Measurements from ENCODE around the gene AP2M1. TPM values are rescaled to one million over a fixed set of nuclear protein-coding genes. Genes with fewer than 3 reads are reported as not detected.
A peak's percentile ranks its signal among the peaks of the same experiment; 100 is the strongest.

The AP2M1 gene
- total RNA-seq, 1 donor from 2014 or later, result 168 TPM

DNA sequence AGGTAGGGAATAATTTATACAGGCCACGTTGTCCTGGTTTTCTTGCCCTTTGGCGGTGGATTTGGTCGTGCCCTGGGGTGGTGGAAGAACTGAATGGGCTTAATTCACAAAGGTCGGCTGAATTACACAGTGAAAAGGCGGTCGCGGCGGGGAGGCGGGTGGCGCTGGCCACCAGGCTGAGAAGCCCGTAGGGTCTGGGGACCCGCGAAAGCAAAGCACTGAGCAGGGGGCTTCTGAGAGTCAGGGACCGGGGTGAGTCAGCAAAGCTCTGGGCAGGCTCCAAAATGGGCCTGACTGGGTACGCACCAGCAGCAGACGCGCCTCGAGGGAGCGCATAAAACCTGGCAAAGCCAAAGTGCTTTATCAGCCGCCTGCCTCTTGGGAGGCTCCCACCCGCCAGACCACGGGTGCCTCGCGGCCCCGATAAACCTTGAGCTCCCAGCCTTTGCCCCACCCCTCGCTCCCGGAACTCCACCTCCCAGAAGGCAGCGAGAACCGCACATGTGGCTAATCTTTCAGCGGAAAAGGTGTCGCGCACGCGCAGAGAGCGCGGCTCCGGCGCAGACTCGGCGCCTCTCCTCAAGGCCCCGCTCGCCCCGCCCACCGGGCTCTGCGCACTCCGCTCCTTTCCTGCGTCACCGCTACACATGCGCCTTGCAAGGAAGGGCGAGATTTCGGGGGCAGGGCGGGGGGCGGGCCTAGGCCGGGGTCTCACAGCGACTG, 11.0 kb downstream of the AP2M1 start:
- Histone ChIP-seq H3K4me1 (ENCODE audit: control insufficient read depth in 3 of 3, insufficient read depth in 3 of 3, low read length in 3 of 3) (peaks cover 28 to 42% (median 29%) of the 10 kb centered on the region in 3 donors), H3K36me3 (ENCODE audit: control insufficient read depth in 3 of 3, insufficient read depth in 3 of 3, low read length in 3 of 3) (peaks cover 60 to 71% (median 71%) of the 10 kb centered on the region in 3 donors), H3K4me3 (ENCODE audit: low read length in 3 of 3) (peak overlapping the region; percentile 99 to 100 (median 100)), H3K9me3 (ENCODE audit: control insufficient read depth in 3 of 3, low read length in 3 of 3) (no peaks in the 10 kb centered on the region), H3K27ac (ENCODE audit: low read depth, low read length) (peak overlapping the region; percentile 89), H3K27me3 (ENCODE audit: control insufficient read depth in 3 of 3, insufficient read depth in 3 of 3, low read length in 3 of 3) (no peaks in the 10 kb centered on the region), H3K9ac (ENCODE audit: low read depth in 1 of 3, low read length in 3 of 3) (peak overlapping the region; percentile 91 to 99 (median 98))

DNA sequence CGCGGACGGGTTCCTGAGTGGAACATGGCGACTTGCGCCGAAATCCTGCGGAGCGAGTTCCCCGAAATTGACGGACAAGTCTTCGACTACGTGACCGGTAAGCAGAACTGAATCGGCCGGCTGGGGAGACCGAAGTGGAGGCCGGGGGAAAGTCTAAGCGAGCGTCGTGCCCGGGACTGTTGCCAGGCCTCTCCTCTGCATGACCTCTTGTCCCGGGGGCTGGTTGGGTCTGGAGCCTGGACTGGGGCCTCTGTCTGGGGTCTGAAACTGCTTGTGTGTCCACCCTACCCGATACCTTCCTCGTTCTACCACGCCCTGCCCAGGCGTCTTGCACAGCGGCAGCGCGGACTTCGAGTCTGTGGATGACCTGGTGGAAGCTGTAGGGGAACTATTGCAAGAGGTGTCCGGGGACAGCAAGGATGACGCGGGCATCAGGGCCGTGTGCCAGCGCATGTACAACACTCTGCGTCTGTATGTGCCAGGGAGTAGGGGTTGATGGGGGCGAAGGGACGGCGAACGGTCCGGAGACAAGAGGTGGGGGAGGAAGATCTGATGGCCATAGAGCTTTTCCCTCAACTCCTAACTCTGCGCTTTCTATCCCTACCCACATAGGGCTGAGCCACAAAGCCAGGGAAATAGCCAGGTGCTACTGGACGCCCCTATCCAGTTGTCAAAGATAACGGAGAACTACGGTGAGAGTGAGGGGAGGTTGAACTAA, 11.7 kb downstream of the AP2M1 start, which contains the start of gene ABCF3:
TSS of gene ABCF3 (plus strand) at position 16 of the 718 bp plus-strand sequence. CDS start at position 25, 9 bp downstream.
- Histone ChIP-seq H3K36me3 (ENCODE audit: control insufficient read depth in 3 of 3, insufficient read depth in 3 of 3, low read length in 3 of 3) (peaks cover 59 to 71% (median 71%) of the 10 kb centered on the region in 3 donors), H3K4me1 (ENCODE audit: control insufficient read depth in 3 of 3, insufficient read depth in 3 of 3, low read length in 3 of 3) (peaks cover 28 to 41% (median 29%) of the 10 kb centered on the region in 3 donors), H3K27me3 (ENCODE audit: control insufficient read depth in 3 of 3, insufficient read depth in 3 of 3, low read length in 3 of 3) (no peaks in the 10 kb centered on the region), H3K27ac (ENCODE audit: low read depth, low read length) (peak within 1 kb of the TSS; percentile 89), H3K4me3 (ENCODE audit: low read length in 3 of 3) (peak within 1 kb of the TSS; percentile 99 to 100 (median 100)), H3K9ac (ENCODE audit: low read depth in 1 of 3, low read length in 3 of 3) (peak within 1 kb of the TSS; percentile 91 to 99 (median 98)), H3K9me3 (ENCODE audit: control insufficient read depth in 3 of 3, low read length in 3 of 3) (no peaks in the 10 kb centered on the region)

DNA sequence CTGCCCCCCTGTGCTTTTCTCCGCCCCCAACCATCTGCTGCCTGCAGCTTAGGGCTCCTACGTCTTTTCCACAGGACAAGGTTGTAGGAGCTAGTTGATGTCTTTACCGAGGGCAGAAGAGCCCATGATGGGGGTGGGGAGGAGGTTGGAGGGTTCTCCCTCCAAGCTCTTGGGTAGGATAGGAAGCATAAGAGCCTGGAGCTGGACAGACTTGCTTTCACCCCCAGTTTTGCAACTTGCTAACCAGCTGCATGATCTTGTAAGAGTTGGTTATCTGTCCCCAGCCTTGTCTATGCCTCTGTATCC, 12.2 kb downstream of the AP2M1 start:
- Histone ChIP-seq H3K36me3 (ENCODE audit: control insufficient read depth in 3 of 3, insufficient read depth in 3 of 3, low read length in 3 of 3) (peaks cover 58 to 71% (median 71%) of the 10 kb centered on the region in 3 donors), H3K9me3 (ENCODE audit: control insufficient read depth in 3 of 3, low read length in 3 of 3) (no peaks in the 10 kb centered on the region), H3K27ac (ENCODE audit: low read depth, low read length) (peak overlapping the region; percentile 89), H3K27me3 (ENCODE audit: control insufficient read depth in 3 of 3, insufficient read depth in 3 of 3, low read length in 3 of 3) (no peaks in the 10 kb centered on the region), H3K4me3 (ENCODE audit: low read length in 3 of 3) (peak overlapping the region; percentile 99 to 100 (median 100)), H3K4me1 (ENCODE audit: control insufficient read depth in 3 of 3, insufficient read depth in 3 of 3, low read length in 3 of 3) (peaks cover 28 to 41% (median 29%) of the 10 kb centered on the region in 3 donors), H3K9ac (ENCODE audit: low read depth in 1 of 3, low read length in 3 of 3) (peak overlapping the region; percentile 91 to 99 (median 98))

DNA sequence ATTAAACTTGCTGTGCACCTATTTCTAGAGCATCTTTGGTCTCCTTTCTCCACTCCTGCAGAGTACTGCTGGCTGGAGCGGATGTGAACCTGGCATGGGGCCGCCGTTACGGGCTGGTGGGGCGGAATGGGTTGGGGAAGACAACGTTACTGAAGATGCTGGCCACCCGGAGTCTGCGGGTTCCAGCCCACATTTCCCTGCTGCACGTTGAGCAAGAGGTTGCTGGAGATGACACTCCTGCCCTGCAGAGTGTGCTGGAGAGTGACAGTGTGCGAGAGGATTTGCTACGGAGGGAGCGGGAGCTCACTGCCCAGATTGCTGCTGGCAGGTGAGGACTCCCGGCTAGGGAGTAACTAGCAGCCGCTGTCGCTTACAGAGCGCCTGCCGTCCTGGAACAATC, 13.4 kb downstream of the AP2M1 start:
- Histone ChIP-seq H3K9ac (ENCODE audit: low read depth in 1 of 3, low read length in 3 of 3) (no peak overlapping the region), H3K4me3 (ENCODE audit: low read length in 3 of 3) (no peak overlapping the region), H3K27me3 (ENCODE audit: control insufficient read depth in 3 of 3, insufficient read depth in 3 of 3, low read length in 3 of 3) (no peaks in the 10 kb centered on the region), H3K9me3 (ENCODE audit: control insufficient read depth in 3 of 3, low read length in 3 of 3) (no peaks in the 10 kb centered on the region), H3K27ac (ENCODE audit: low read depth, low read length) (no peak overlapping the region), H3K36me3 (ENCODE audit: control insufficient read depth in 3 of 3, insufficient read depth in 3 of 3, low read length in 3 of 3) (peaks cover 58 to 71% (median 71%) of the 10 kb centered on the region in 3 donors), H3K4me1 (ENCODE audit: control insufficient read depth in 3 of 3, insufficient read depth in 3 of 3, low read length in 3 of 3) (peaks cover 29 to 41% (median 30%) of the 10 kb centered on the region in 3 donors)

DNA sequence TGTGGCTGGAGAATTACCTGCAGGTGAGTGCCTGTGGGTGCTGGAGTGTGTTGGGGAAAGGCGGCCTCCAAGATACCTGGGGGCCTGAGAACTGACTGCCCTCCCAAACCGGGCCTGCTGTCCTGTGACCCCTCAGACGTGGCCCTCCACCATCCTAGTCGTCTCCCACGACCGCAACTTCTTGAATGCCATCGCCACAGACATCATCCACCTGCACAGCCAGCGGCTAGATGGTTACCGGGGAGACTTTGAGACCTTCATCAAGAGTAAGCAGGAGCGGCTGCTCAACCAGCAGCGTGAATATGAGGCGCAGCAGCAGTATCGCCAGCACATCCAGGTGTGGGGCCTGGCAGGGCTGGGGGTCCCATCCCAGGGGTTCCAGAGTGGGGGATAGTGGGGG, 14.8 kb downstream of the AP2M1 start:
- Histone ChIP-seq H3K36me3 (ENCODE audit: control insufficient read depth in 3 of 3, insufficient read depth in 3 of 3, low read length in 3 of 3) (peaks cover 61 to 72% (median 70%) of the 10 kb centered on the region in 3 donors), H3K9me3 (ENCODE audit: control insufficient read depth in 3 of 3, low read length in 3 of 3) (no peaks in the 10 kb centered on the region), H3K9ac (ENCODE audit: low read depth in 1 of 3, low read length in 3 of 3) (no peak overlapping the region), H3K4me1 (ENCODE audit: control insufficient read depth in 3 of 3, insufficient read depth in 3 of 3, low read length in 3 of 3) (peaks cover 30 to 41% (median 31%) of the 10 kb centered on the region in 3 donors), H3K27me3 (ENCODE audit: control insufficient read depth in 3 of 3, insufficient read depth in 3 of 3, low read length in 3 of 3) (no peaks in the 10 kb centered on the region), H3K27ac (ENCODE audit: low read depth, low read length) (no peak overlapping the region), H3K4me3 (ENCODE audit: low read length in 3 of 3) (no peak overlapping the region)

DNA sequence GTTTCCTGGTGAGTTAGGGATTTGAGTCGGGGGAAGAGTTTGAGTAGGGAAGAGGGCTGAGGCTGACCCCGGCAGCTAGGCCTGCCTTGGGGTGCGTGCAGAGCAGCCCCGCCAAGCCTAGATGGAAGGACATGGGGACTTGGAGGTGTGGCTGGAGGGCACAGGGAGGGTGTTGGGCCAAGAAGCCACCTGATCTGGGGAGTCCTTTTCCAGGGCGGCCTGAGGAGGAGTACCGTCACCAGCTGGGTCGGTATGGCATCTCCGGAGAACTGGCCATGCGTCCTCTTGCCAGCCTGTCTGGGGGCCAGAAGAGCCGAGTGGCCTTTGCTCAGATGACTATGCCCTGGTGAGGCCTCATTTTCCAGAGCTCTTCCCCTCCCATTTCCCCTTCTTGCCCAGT, 18.2 kb downstream of the AP2M1 start:
- H3K4me1 ChIP-seq (ENCODE audit: control insufficient read depth in 3 of 3, insufficient read depth in 3 of 3, low read length in 3 of 3), result peaks cover 9 to 13% (median 12%) of the 10 kb centered on the region in 3 donors
- peaks cover 70 to 81% (median 76%) of the 10 kb centered on the region in 3 donors for H3K36me3 ChIP-seq (ENCODE audit: control insufficient read depth in 3 of 3, insufficient read depth in 3 of 3, low read length in 3 of 3)
- no peaks in the 10 kb centered on the region for H3K27me3 ChIP-seq (ENCODE audit: control insufficient read depth in 3 of 3, insufficient read depth in 3 of 3, low read length in 3 of 3)
- H3K27ac ChIP-seq (ENCODE audit: low read depth, low read length), result no peak overlapping the region
- H3K9me3 ChIP-seq (ENCODE audit: control insufficient read depth in 3 of 3, low read length in 3 of 3), result no peaks in the 10 kb centered on the region
- H3K9ac ChIP-seq (ENCODE audit: low read depth in 1 of 3, low read length in 3 of 3), result peak overlapping the region in 2 of 3 donors; percentile 16 to 40
- no peak overlapping the region for H3K4me3 ChIP-seq (ENCODE audit: low read length in 3 of 3)

DNA sequence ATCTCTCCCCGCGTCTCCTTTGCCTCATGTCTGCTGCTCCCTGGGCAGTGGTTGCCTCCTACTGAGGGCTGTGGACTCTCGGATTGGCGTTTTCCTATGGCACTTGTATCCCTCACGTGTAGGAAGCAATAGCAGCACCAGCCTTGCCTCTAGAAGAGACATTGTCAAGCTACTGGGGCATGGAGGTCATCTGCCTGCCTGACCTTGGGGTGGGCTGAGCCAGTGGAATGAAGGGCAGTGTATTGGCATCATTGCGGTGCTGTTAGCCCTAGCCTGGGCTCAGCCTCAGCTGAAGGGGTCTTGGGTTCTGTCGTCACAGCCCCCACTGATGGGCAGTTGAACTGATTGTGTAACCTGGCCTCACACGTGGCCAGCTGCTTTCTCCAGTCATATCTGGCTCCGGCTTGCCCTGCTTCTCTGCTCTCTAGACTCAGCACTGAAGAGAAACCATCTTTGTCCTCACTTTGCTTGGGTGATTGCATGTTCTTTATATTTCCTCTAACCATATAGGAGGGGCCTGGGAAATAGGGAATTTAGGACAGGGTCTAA, 19.4 kb downstream of the AP2M1 start:
- Histone ChIP-seq H3K27me3 (ENCODE audit: control insufficient read depth in 3 of 3, insufficient read depth in 3 of 3, low read length in 3 of 3) (no peaks in the 10 kb centered on the region), H3K4me1 (ENCODE audit: control insufficient read depth in 3 of 3, insufficient read depth in 3 of 3, low read length in 3 of 3) (peaks cover 2 to 3% (median 3%) of the 10 kb centered on the region in 3 donors), H3K27ac (ENCODE audit: low read depth, low read length) (no peak overlapping the region), H3K36me3 (ENCODE audit: control insufficient read depth in 3 of 3, insufficient read depth in 3 of 3, low read length in 3 of 3) (peaks cover 59 to 69% (median 67%) of the 10 kb centered on the region in 3 donors), H3K4me3 (ENCODE audit: low read length in 3 of 3) (no peak overlapping the region), H3K9me3 (ENCODE audit: control insufficient read depth in 3 of 3, low read length in 3 of 3) (no peaks in the 10 kb centered on the region), H3K9ac (ENCODE audit: low read depth in 1 of 3, low read length in 3 of 3) (no peak overlapping the region)

DNA sequence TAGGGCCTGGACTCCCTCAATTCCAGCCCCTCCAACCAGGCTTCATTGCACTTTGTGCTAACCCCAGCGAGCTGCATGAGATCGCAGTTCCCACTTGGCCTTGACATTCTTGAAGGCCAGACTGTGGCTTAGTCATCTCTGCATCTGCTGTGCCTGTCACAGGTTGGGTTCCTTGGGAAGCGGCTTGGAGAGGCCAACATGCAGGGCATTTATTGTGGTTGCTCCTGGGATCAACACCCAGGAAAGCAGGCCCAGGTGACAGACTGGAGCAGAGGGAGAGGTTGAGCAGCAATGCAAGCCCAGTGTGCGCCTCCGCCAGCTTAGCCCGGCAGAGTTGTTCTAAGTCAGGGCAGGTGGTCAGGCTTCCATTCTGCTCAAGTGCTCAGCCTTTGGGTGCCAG, 21.9 kb downstream of the AP2M1 start:
- Histone ChIP-seq H3K4me3 (ENCODE audit: low read length in 3 of 3) (no peak overlapping the region), H3K9ac (ENCODE audit: low read depth in 1 of 3, low read length in 3 of 3) (no peak overlapping the region), H3K36me3 (ENCODE audit: control insufficient read depth in 3 of 3, insufficient read depth in 3 of 3, low read length in 3 of 3) (peaks cover 36 to 45% (median 42%) of the 10 kb centered on the region in 3 donors), H3K9me3 (ENCODE audit: control insufficient read depth in 3 of 3, low read length in 3 of 3) (no peaks in the 10 kb centered on the region), H3K27me3 (ENCODE audit: control insufficient read depth in 3 of 3, insufficient read depth in 3 of 3, low read length in 3 of 3) (no peaks in the 10 kb centered on the region), H3K27ac (ENCODE audit: low read depth, low read length) (no peak overlapping the region), H3K4me1 (ENCODE audit: control insufficient read depth in 3 of 3, insufficient read depth in 3 of 3, low read length in 3 of 3) (peaks cover 0 to 3% (median 2%) of the 10 kb centered on the region in 3 donors)

DNA sequence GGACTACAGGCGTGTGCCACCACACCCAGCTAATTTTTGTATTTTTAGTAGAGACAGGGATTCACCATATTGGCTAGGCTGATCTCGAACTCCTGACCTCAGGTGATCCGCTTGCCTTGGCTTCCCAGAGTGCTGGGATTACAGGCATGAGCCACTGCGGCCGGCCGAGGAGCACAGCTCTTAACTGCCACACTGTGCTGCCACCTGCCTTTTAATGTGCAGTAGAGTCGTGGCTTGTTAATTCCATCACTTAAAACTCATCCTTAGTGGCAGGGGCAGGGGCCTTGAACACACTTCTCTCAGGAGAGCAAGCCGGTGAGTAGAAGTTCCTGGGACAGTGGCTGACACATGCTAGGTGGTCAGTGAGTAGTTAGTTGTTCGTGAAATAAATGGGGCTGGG, 23.9 kb downstream of the AP2M1 start:
- Histone ChIP-seq H3K9me3 (ENCODE audit: control insufficient read depth in 3 of 3, low read length in 3 of 3) (no peaks in the 10 kb centered on the region), H3K27ac (ENCODE audit: low read depth, low read length) (no peak overlapping the region), H3K36me3 (ENCODE audit: control insufficient read depth in 3 of 3, insufficient read depth in 3 of 3, low read length in 3 of 3) (peaks cover 17 to 25% (median 23%) of the 10 kb centered on the region in 3 donors), H3K27me3 (ENCODE audit: control insufficient read depth in 3 of 3, insufficient read depth in 3 of 3, low read length in 3 of 3) (no peaks in the 10 kb centered on the region), H3K4me3 (ENCODE audit: low read length in 3 of 3) (no peak overlapping the region), H3K9ac (ENCODE audit: low read depth in 1 of 3, low read length in 3 of 3) (no peak overlapping the region), H3K4me1 (ENCODE audit: control insufficient read depth in 3 of 3, insufficient read depth in 3 of 3, low read length in 3 of 3) (no peaks in the 10 kb centered on the region)

Data from skeletal muscle tissue (tissue), 4 donors.